WTC11 (cell line): ENCODE measurements around the gene CIAO2A. TPM values are rescaled to one million over a fixed set of nuclear protein-coding genes. Genes with fewer than 3 reads are reported as not detected.

Experiments used
- ATAC-seq: fragments of 200-7000 bp; cut with Tn5 transposase; 2 replicates; pipeline ENCODE4 v1.10.0; 2021; ENCODE audit warnings: mild to moderate bottlenecking, moderate library complexity
- CTCF ChIA-PET: fragments of 300-600 bp; sonication (Branson Sonifier 250); formaldehyde crosslinking; loops from one replicate; lab custom pipeline; 2021; ENCODE audit warnings: antibody characterized with exemption; lab: Charles Lee
- POLR2A ChIA-PET: fragments of 350-600 bp; sonication (Branson Sonifier 250); formaldehyde crosslinking; loops from one replicate; lab custom pipeline; 2021; ENCODE audit warnings: antibody characterized with exemption; lab: Charles Lee
- DNase-seq: peaks from one replicate; pipeline ENCODE4 v3.0.0; 2021; ENCODE audit warnings: low spot score
- H3K27ac Mint-ChIP-seq: 2 replicates; pipeline ENCODE4 v1.8.0; 2021; ENCODE audit warnings: mixed read lengths
- H3K27me3 Mint-ChIP-seq: 2 replicates; pipeline ENCODE4 v1.8.0; 2021; ENCODE audit warnings: low read depth, mild to moderate bottlenecking, moderate library complexity, mixed read lengths
- H3K36me3 Mint-ChIP-seq: 2 replicates; pipeline ENCODE4 v1.8.0; 2021; ENCODE audit warnings: mixed read lengths
- H3K4me1 Mint-ChIP-seq: 2 replicates; pipeline ENCODE4 v1.8.0; 2022; ENCODE audit warnings: mixed read lengths
- H3K4me3 Mint-ChIP-seq: 2 replicates; pipeline ENCODE4 v1.8.0; 2021; ENCODE audit warnings: mild to moderate bottlenecking, moderate library complexity, mixed read lengths
- H3K9me3 Mint-ChIP-seq: 2 replicates; pipeline ENCODE4 v1.8.0; 2021; ENCODE audit warnings: mixed read lengths
- AFF4 ChIP-seq: sonication (generic); formaldehyde crosslinking; IDR thresholded peaks from 2 replicates; pipeline ENCODE4 v1.8.1; 2023; ENCODE audit warnings: mild to moderate bottlenecking, missing genetic modification reagents, borderline replicate concordance
- CBFB ChIP-seq: sonication (generic); formaldehyde crosslinking; IDR thresholded peaks from 2 replicates; pipeline ENCODE4 v1.8.1; 2022; ENCODE audit warnings: mild to moderate bottlenecking, low read depth, missing genetic modification reagents
- ETV6 ChIP-seq: sonication (generic); formaldehyde crosslinking; IDR thresholded peaks from 2 replicates; pipeline ENCODE4 v1.8.1; 2022; ENCODE audit warnings: mild to moderate bottlenecking, missing genetic modification reagents
- FOXK1 ChIP-seq: sonication (generic); formaldehyde crosslinking; IDR thresholded peaks from 2 replicates; pipeline ENCODE4 v1.8.0; 2022; ENCODE audit warnings: mild to moderate bottlenecking, moderate library complexity, missing genetic modification reagents
- HMGA2 ChIP-seq: fragments of 250-450 bp; sonication (Bioruptor Pico); IDR thresholded peaks from 2 replicates; pipeline ENCODE4 v1.4.0; 2021; ENCODE audit warnings: mild to moderate bottlenecking, moderate library complexity
- IRF1 ChIP-seq: sonication (generic); formaldehyde crosslinking; IDR thresholded peaks from 2 replicates; pipeline ENCODE4 v1.8.0; 2023; ENCODE audit warnings: missing genetic modification reagents
- MAX ChIP-seq: sonication (generic); formaldehyde crosslinking; IDR thresholded peaks from 2 replicates; pipeline ENCODE4 v1.8.0; 2022; ENCODE audit warnings: mild to moderate bottlenecking, missing genetic modification reagents
- ZBTB43 ChIP-seq: sonication (generic); formaldehyde crosslinking; IDR thresholded peaks from 2 replicates; pipeline ENCODE4 v1.8.1; 2023; ENCODE audit warnings: mild to moderate bottlenecking, missing genetic modification reagents
- ZNF671 ChIP-seq: fragments of 250-450 bp; sonication (Bioruptor Pico); IDR thresholded peaks from 2 replicates; pipeline ENCODE4 v1.8.0; 2021; ENCODE audit warnings: mild to moderate bottlenecking
- total RNA-seq: library from RNA; stranded (reverse); gene quantifications from 3 replicates; pipeline ENCODE4 v1.2.3, GENCODE V29; 2021

CIAO2A gene
- total RNA-seq, 1 experiment from 2014 or later: 73.6 TPM

GRCh38 chr15:64023220-64023619 is 70.4 kb downstream of the CIAO2A start:
- TF ChIP-seq CBFB (CRISPR knock-in tag) (no peak), HMGA2 (CRISPR knock-in tag) (no peak), AFF4 (no peak)
- H3K36me3 Mint-ChIP-seq: no peaks in the 10 kb centered on the region
- no peak for ATAC-seq
- H3K9me3 Mint-ChIP-seq: peaks cover 3% of the 10 kb centered on the region; the same call in 1 of the 2 replicates
- no peak overlapping the region for H3K27ac Mint-ChIP-seq
- H3K4me3 Mint-ChIP-seq: no peak overlapping the region
- POLR2A ChIA-PET: no interaction called here
- H3K27me3 Mint-ChIP-seq: no peaks in the 10 kb centered on the region
- H3K4me1 Mint-ChIP-seq: peaks cover 16% of the 10 kb centered on the region
- CTCF ChIA-PET: interaction anchor here (2.3 to 3.3 kb wide), 2 partner anchors 23 to 78 kb away, joined by 6 to 15 read pairs; partner anchors contain the start of gene DAPK2
- DNase-seq: no peak

- no peak for TF ChIP-seq FOXK1 (CRISPR knock-in tag)
- TF ChIP-seq ZNF671 (CRISPR knock-in tag): no peak
- TF ChIP-seq IRF1 (CRISPR knock-in tag): no peak
- no peak for TF ChIP-seq ZBTB43 (CRISPR knock-in tag)
- no peak for TF ChIP-seq MAX (CRISPR knock-in tag)
- no peak for TF ChIP-seq ETV6
- TF ChIP-seq, all 79 proteins: peak for 0
- no peak overlapping the region for H3K4me3 Mint-ChIP-seq
- H3K36me3 Mint-ChIP-seq: no peaks in the 10 kb centered on the region
- ATAC-seq: no peak
- ChIA-PET CTCF (interaction anchor here (2.3 kb wide), 1 partner anchor 24 kb away, joined by 6 read pairs; the partner anchor contains the start of gene DAPK2), POLR2A (interaction anchor here (0.8 kb wide), 1 partner anchor 17 kb away, joined by 3 read pairs; no protein-coding TSS in a partner anchor)
- H3K4me1 Mint-ChIP-seq: peaks cover 16% of the 10 kb centered on the region
- peaks cover 1% of the 10 kb centered on the region; the same call in 1 of the 2 replicates for H3K9me3 Mint-ChIP-seq
- DNase-seq: no peak
- no peak overlapping the region for H3K27ac Mint-ChIP-seq
- no peaks in the 10 kb centered on the region for H3K27me3 Mint-ChIP-seq
Measured at GRCh38 chr15:64022571-64022970, 71.1 kb downstream of the CIAO2A start.

Other genes with a start within 250 kb of the CIAO2A start
- 1.0 to 2.3 TPM (median 1.5 TPM) in 3 replicates for gene DAPK2, start 47.4 kb downstream of the CIAO2A start, total RNA-seq
- gene SNX1, start 2.1 kb upstream of the CIAO2A start, total RNA-seq: 60.2 to 65.7 TPM (median 61.8 TPM) in 3 replicates
- 5.9 to 6.1 TPM (median 5.9 TPM) in 3 replicates for gene SNX22, start 57.9 kb upstream of the CIAO2A start, total RNA-seq
- gene PPIB, start 69.2 kb upstream of the CIAO2A start, total RNA-seq: 469 to 495 TPM (median 485 TPM) in 3 replicates